ENCODE measurements around the gene FAIM2. TPM values are rescaled to one million over a fixed set of nuclear protein-coding genes. Genes with fewer than 3 reads are reported as not detected.
"Not testable (repeated sequence)": the region's sequence is repeated elsewhere in the genome, so short reads cannot be mapped to it uniquely, and the experiment has no call there.

Gene FAIM2
- total and polyA plus RNA-seq, 10 of the 15 experiments (the other 5 are each of a cell fraction or from before 2014, with no cell fraction given): not detected

GRCh38 chr12:49880756-49881414, 22.8 kb downstream of the FAIM2 start (continued):
- TF ChIP-seq HSF1 (IDR thresholded peaks at IDR 0.05; ENCODE audit: low read depth, low read length): no peak
- TF ChIP-seq EZH2 (IDR thresholded peaks at IDR 0.05; ENCODE audit: borderline replicate concordance, control insufficient read depth, low read depth, low read length): no peak
- TF ChIP-seq ZBED1 (IDR thresholded peaks at IDR 0.05; ENCODE audit: borderline replicate concordance): no peak

GRCh38 chr12:49879065-49879464, 24.6 kb downstream of the FAIM2 start:
- not testable (repeated sequence) for H3K4me2 ChIP-seq (ENCODE audit: control insufficient read depth, insufficient read depth); FAIRE-seq; BruUV-seq (replicated peaks)

GRCh38 chr12:49878021-49878420, 25.7 kb downstream of the FAIM2 start:
- in situ Hi-C loops (cut with MboI) (no loop called here), intact Hi-C loops (cut with micrococcal nuclease; ENCODE audit: unreplicated experiment) (no loop called here)
- H3K9ac ChIP-seq (ENCODE audit: control insufficient read depth, insufficient read depth, low read length): no peak overlapping the region
- POLR2A ChIA-PET: no interaction called here
- ATAC-seq (no peak), FAIRE-seq (no peak), DNase-seq (ENCODE audit: low read depth, low spot score) (no peak)
- no TSS peak for BruUV-seq (replicated peaks)
- no peak overlapping the region for H3K4me3 ChIP-seq
- H3K36me3 ChIP-seq (ENCODE audit: control insufficient read depth in 2 of 2, insufficient read depth in 2 of 2, low read length in 1 of 2): no peaks in the 10 kb centered on the region
- RAD21 ChIA-PET (ENCODE audit: unreplicated experiment): no interaction called here
- H2AFZ ChIP-seq (ENCODE audit: control insufficient read depth, low read depth, low read length): no peak overlapping the region
- no peaks in the 10 kb centered on the region for H3K4me1 ChIP-seq (ENCODE audit: control insufficient read depth, insufficient read depth, low read length)
- WGBS (ENCODE audit: insufficient coverage, insufficient replicate concordance, low lambda C conversion rate, missing lambda C conversion rate): 53% methylated on average over 2 of the region's 2 CpGs
- no peaks in the 10 kb centered on the region for H3K79me2 ChIP-seq (ENCODE audit: control insufficient read depth, insufficient read depth, low read length)
- CTCF ChIA-PET: no interaction called here
- no peak overlapping the region for H3K4me2 ChIP-seq (ENCODE audit: control insufficient read depth, insufficient read depth)
- no peaks in the 10 kb centered on the region for H3K9me3 ChIP-seq (replicated peaks; ENCODE audit: control insufficient read depth, insufficient read depth, low read length)
- H4K20me1 ChIP-seq (ENCODE audit: control insufficient read depth, insufficient read depth): no peaks in the 10 kb centered on the region
- H3K27me3 ChIP-seq (replicated peaks in 1 of 2; ENCODE audit: control insufficient read depth in 2 of 2, insufficient read depth in 2 of 2, low read length in 1 of 2): peaks cover 0 to 1% of the 10 kb centered on the region in 2 experiments; a peak in 1 of 4 replicates
- SMC1A ChIA-PET (ENCODE audit: uncharacterized antibody, unreplicated experiment): no interaction called here
- H3K27ac ChIP-seq (ENCODE audit: control insufficient read depth, insufficient read depth): no peak overlapping the region
- no peak for TF ChIP-seq POU2F2 (IDR thresholded peaks at IDR 0.05; ENCODE audit: borderline replicate concordance, low read depth, low read length)
- no peak for TF ChIP-seq NFIC (IDR thresholded peaks at IDR 0.05; ENCODE audit: low read depth, low read length)
- no peak for TF ChIP-seq EGR1 (IDR thresholded peaks at IDR 0.05; ENCODE audit: borderline replicate concordance in 1 of 2, low read depth in 2 of 2, low read length in 2 of 2)
- TF ChIP-seq ZNF274 (IDR thresholded peaks at IDR 0.05; ENCODE audit: insufficient read depth, insufficient read length): no peak
- no peak for TF ChIP-seq EP300 (IDR thresholded peaks at IDR 0.05; ENCODE audit: borderline replicate concordance in 1 of 2, control insufficient read depth in 1 of 2, low read depth in 2 of 2, low read length in 2 of 2)
- TF ChIP-seq SUPT20H (IDR thresholded peaks at IDR 0.05; ENCODE audit: borderline replicate concordance, control insufficient read depth, low read depth, low read length): no peak
- TF ChIP-seq ZBED1 (IDR thresholded peaks at IDR 0.05; ENCODE audit: borderline replicate concordance): no peak
- TF ChIP-seq HDAC6 (IDR thresholded peaks at IDR 0.05; ENCODE audit: unreplicated experiment): no peak
- TF ChIP-seq TARDBP (IDR thresholded peaks at IDR 0.05; ENCODE audit: borderline replicate concordance): no peak
- no peak for TF ChIP-seq MTA3 (IDR thresholded peaks at IDR 0.05; ENCODE audit: borderline replicate concordance, low read length)
- no peak for TF ChIP-seq MYB (IDR thresholded peaks at IDR 0.05; ENCODE audit: borderline replicate concordance, low read depth, low read length)
- no peak for TF ChIP-seq BHLHE40 (IDR thresholded peaks at IDR 0.05; ENCODE audit: borderline replicate concordance in 1 of 2, low read depth in 2 of 2, low read length in 1 of 2)

More at GRCh38 chr12:49879065-49879464, 24.6 kb downstream of the FAIM2 start:
- H2AFZ ChIP-seq (ENCODE audit: control insufficient read depth, low read depth, low read length); in situ Hi-C loops (cut with MboI); H3K27me3 ChIP-seq (replicated peaks in 1 of 2; ENCODE audit: control insufficient read depth in 2 of 2, insufficient read depth in 2 of 2, low read length in 1 of 2); DNase-seq (ENCODE audit: low read depth, low spot score); H3K9me3 ChIP-seq (replicated peaks; ENCODE audit: control insufficient read depth, insufficient read depth, low read length); ATAC-seq; SMC1A ChIA-PET (ENCODE audit: uncharacterized antibody, unreplicated experiment); H3K27ac ChIP-seq (ENCODE audit: control insufficient read depth, insufficient read depth); H3K36me3 ChIP-seq (ENCODE audit: control insufficient read depth in 2 of 2, insufficient read depth in 2 of 2, low read length in 1 of 2); RAD21 ChIA-PET (ENCODE audit: unreplicated experiment); POLR2A ChIA-PET; intact Hi-C loops (cut with micrococcal nuclease; ENCODE audit: unreplicated experiment); H3K9ac ChIP-seq (ENCODE audit: control insufficient read depth, insufficient read depth, low read length); H3K79me2 ChIP-seq (ENCODE audit: control insufficient read depth, insufficient read depth, low read length); CTCF ChIA-PET; H3K4me3 ChIP-seq; H3K4me1 ChIP-seq (ENCODE audit: control insufficient read depth, insufficient read depth, low read length); H4K20me1 ChIP-seq (ENCODE audit: control insufficient read depth, insufficient read depth): not testable (repeated sequence)
- WGBS (ENCODE audit: insufficient coverage, insufficient replicate concordance, low lambda C conversion rate, missing lambda C conversion rate): 33% methylated on average over 1 of the region's 2 CpGs

Measured in GM12878 (cell line).